LNCAP (cell line): ENCODE measurements around the gene SCARB2.

Experiments used
- TF ChIP-seq, protein P1 (sequence below): fragments of 450-650 bp; IDR thresholded peaks from 2 replicates; pipeline ENCODE4 v1.5.1; 2017; ENCODE audit warnings: mild to moderate bottlenecking

SCARB2 gene

DNA sequence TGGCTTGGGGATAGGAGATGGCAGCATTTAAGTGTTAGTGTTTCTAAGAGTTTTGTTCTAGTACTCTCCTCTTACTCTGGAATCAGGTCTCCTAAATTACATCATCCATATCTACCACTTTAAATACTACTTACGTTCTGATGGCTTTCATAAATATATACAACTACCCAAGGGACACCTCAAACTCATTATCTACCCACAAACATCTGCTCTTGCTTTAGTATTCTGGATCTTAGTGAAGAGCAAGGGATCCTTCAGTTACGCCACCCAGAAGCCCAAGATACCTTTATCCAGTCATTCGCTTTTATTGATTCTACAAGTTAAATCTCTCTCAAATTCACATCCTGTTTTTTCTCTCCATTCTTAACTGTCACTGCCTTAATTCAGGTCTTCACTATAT is 72.4 kb downstream of the SCARB2 start:
- TF ChIP-seq, protein P1, sequence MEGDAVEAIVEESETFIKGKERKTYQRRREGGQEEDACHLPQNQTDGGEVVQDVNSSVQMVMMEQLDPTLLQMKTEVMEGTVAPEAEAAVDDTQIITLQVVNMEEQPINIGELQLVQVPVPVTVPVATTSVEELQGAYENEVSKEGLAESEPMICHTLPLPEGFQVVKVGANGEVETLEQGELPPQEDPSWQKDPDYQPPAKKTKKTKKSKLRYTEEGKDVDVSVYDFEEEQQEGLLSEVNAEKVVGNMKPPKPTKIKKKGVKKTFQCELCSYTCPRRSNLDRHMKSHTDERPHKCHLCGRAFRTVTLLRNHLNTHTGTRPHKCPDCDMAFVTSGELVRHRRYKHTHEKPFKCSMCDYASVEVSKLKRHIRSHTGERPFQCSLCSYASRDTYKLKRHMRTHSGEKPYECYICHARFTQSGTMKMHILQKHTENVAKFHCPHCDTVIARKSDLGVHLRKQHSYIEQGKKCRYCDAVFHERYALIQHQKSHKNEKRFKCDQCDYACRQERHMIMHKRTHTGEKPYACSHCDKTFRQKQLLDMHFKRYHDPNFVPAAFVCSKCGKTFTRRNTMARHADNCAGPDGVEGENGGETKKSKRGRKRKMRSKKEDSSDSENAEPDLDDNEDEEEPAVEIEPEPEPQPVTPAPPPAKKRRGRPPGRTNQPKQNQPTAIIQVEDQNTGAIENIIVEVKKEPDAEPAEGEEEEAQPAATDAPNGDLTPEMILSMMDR: no peak

DNA sequence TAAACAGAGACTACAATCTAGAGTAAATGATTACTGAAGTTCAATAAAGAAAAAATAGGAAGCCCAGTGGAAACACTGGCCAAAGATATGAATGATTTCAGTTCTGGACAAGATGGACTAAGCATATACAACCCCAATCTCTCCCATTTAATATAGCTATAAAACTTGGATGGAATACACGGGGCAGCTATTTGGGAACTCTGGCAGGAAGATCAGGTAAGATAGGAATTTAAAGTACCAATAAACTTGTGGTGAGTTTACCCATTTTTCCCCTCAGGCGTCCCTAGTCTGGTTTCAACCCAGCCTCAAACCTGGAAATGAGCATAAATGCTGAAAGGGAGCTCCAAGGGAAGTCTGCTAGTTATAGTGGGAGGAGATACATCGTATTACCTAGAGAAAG is 85.9 kb downstream of the SCARB2 start:
- TF ChIP-seq, protein P1: no peak

DNA sequence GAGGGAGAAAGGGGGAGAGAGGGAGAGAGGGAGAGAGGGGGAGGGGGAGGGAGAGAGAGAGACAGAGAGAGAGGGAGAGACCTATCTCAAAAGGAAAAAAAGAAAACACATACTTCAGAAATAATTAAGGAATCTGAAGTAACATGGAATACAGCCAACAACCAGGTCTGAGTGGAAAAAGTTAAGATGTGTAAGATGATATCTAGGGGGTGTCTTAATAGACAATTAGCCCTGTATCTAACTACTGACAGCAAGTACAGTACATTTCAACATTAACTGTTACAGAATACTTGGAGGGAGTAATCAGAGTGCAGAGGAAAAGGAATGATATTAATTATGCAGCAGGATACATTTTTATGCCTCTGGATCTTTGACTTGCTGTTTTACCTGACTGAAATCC is 87.8 kb downstream of the SCARB2 start:
- TF ChIP-seq, protein P1: no peak

DNA sequence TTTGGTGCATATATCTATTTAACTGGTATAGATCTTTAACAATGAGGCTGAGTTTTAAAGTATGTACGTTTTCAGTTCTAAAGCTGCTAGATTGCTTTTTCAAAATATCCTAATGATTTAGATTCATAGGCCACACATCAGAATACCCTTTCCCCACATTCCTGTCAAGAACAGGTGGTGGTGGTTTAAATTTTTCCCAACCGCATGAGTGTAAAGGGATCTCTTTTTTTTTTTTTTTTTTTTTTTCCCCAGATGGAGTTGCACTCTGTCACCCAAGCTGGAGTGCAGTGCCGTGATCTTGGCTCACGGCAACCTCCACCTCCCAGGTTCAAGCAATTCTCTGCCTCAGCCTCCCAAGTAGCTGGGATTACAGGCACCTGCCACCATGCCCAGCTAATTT is 93.4 kb downstream of the SCARB2 start:
- TF ChIP-seq, protein P1: no peak

DNA sequence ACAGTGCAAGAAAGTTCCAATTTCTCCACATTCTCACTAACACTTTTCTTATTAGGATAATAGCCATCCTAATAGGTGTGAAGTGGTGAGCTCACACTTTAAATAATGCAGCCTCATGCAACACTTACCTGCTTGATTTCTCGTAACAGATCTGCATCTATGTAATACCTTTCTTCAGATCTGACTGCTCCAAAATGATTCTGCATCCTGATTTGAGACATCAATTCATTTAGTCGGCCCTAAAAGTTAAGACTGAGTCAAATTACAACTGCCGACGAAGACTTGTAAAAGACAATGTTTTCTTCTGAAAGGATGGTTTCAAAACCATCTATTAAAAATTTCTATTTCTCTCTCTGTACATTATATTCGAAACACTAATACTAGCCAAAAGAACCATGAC is 96.1 kb downstream of the SCARB2 start:
- TF ChIP-seq, protein P1: no peak

DNA sequence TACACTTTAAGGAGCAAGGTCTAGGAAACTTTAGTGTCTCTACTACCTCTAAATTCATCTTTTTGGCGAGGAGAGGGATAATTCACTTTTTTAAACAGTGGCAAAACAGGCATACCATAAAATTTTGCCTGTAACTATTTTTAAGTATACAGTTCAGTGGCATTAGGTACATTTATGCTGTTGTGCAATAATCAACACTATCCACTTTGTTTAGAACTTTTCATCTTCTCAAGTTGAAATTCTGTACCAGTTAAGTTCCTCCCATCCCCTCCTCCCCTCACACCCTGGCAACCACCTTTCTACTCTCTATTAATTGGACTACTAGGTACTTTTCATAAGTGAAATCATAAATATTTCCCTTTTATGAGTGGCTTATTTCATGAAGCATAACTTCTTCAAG is 96.8 kb downstream of the SCARB2 start:
- TF ChIP-seq, protein P1: no peak
